ENCODE measurements around the gene RXFP1.

DNA sequence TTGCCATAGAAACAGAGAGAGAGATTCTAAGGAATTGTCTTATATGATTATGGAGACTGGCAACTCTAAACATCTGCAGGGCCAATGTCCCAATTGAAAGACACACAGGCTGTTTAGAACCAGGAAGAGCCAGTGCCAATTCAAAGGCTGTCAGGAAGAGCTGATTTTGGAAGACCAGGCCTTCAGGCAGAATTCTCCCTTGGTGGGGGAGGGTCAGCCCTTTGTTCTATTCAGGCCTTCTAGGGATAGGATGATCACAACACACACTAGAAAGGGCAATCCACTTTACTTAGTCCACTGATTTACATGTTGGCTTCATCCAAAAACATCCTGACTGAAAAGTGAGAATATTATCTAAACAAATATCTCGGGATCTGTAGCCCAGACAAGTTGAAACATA is 134.8 kb downstream of the RXFP1 start:
- no peak for TF ChIP-seq NFIC (IDR thresholded peaks at IDR 0.05)
- TF ChIP-seq TEAD4 (IDR thresholded peaks at IDR 0.05), result no peak
- no peak for TF ChIP-seq FOXM1 (IDR thresholded peaks at IDR 0.05; ENCODE audit: borderline replicate concordance, low read depth)
- no peak for TF ChIP-seq CEBPB (IDR thresholded peaks at IDR 0.05)
- TF ChIP-seq EP300 (IDR thresholded peaks at IDR 0.05; ENCODE audit: borderline replicate concordance), result no peak
- TF ChIP-seq ZBTB7A (IDR thresholded peaks at IDR 0.05; ENCODE audit: low read depth), result no peak
- no peak for TF ChIP-seq EGR1 (IDR thresholded peaks at IDR 0.05)
- TF ChIP-seq, protein P1, sequence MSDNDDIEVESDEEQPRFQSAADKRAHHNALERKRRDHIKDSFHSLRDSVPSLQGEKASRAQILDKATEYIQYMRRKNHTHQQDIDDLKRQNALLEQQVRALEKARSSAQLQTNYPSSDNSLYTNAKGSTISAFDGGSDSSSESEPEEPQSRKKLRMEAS (IDR thresholded peaks at IDR 0.05), result no peak
- TF ChIP-seq TCF12 (IDR thresholded peaks at IDR 0.05; ENCODE audit: low read depth), result no peak
- TF ChIP-seq, protein P2, sequence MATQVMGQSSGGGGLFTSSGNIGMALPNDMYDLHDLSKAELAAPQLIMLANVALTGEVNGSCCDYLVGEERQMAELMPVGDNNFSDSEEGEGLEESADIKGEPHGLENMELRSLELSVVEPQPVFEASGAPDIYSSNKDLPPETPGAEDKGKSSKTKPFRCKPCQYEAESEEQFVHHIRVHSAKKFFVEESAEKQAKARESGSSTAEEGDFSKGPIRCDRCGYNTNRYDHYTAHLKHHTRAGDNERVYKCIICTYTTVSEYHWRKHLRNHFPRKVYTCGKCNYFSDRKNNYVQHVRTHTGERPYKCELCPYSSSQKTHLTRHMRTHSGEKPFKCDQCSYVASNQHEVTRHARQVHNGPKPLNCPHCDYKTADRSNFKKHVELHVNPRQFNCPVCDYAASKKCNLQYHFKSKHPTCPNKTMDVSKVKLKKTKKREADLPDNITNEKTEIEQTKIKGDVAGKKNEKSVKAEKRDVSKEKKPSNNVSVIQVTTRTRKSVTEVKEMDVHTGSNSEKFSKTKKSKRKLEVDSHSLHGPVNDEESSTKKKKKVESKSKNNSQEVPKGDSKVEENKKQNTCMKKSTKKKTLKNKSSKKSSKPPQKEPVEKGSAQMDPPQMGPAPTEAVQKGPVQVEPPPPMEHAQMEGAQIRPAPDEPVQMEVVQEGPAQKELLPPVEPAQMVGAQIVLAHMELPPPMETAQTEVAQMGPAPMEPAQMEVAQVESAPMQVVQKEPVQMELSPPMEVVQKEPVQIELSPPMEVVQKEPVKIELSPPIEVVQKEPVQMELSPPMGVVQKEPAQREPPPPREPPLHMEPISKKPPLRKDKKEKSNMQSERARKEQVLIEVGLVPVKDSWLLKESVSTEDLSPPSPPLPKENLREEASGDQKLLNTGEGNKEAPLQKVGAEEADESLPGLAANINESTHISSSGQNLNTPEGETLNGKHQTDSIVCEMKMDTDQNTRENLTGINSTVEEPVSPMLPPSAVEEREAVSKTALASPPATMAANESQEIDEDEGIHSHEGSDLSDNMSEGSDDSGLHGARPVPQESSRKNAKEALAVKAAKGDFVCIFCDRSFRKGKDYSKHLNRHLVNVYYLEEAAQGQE (IDR thresholded peaks at IDR 0.05; ENCODE audit: low read depth), result no peak
- TF ChIP-seq CREB1 (IDR thresholded peaks at IDR 0.05; ENCODE audit: low read depth), result no peak
- TF ChIP-seq YY1 (IDR thresholded peaks at IDR 0.05; ENCODE audit: low read depth), result no peak

Data from Ishikawa (cell line).